MM.1S (cell line): ENCODE measurements around the gene A4GALT.

Source experiments
- EZH2 ChIP-seq: fragments of 300-600 bp; sonication (generic); optimal IDR thresholded peaks from 2 replicates; pipeline ENCODE3; 2017; ENCODE audit warnings: low read depth, mild to moderate bottlenecking, antibody characterized with exemption, low read length, mixed read lengths
- EZH2phosphoT487 ChIP-seq: fragments of 300-600 bp; sonication (generic); IDR thresholded peaks from 2 replicates; pipeline ENCODE4 v1.6.1; 2018; ENCODE audit warnings: antibody characterized with exemption, low read length
- TF ChIP-seq, protein P1 (sequence below): fragments of 300-600 bp; sonication (generic); IDR thresholded peaks from 2 replicates; pipeline ENCODE4 v1.5.1; 2016; ENCODE audit warnings: antibody characterized with exemption, low read length, mixed read lengths

GRCh38 chr22:42645938-42646568 lies 74.6 kb downstream of the A4GALT start:
- TF ChIP-seq, protein P1, sequence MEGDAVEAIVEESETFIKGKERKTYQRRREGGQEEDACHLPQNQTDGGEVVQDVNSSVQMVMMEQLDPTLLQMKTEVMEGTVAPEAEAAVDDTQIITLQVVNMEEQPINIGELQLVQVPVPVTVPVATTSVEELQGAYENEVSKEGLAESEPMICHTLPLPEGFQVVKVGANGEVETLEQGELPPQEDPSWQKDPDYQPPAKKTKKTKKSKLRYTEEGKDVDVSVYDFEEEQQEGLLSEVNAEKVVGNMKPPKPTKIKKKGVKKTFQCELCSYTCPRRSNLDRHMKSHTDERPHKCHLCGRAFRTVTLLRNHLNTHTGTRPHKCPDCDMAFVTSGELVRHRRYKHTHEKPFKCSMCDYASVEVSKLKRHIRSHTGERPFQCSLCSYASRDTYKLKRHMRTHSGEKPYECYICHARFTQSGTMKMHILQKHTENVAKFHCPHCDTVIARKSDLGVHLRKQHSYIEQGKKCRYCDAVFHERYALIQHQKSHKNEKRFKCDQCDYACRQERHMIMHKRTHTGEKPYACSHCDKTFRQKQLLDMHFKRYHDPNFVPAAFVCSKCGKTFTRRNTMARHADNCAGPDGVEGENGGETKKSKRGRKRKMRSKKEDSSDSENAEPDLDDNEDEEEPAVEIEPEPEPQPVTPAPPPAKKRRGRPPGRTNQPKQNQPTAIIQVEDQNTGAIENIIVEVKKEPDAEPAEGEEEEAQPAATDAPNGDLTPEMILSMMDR: no peak
- TF ChIP-seq EZH2: no peak
- no peak for TF ChIP-seq EZH2phosphoT487
